ENCODE results near the gene SCGN.

The SCGN gene
- 0 reads per million in 2 donors for total RNA-seq

GRCh38 chr6:25652007-25652515 is at the start of gene SCGN:
SCGN (plus strand) TSS chr6:25652215; CDS start chr6:25652404, 189 bp downstream.
- peak in 1 of 5 experiments; percentile 57 for DNase-seq

- no peak for DNase-seq
These were observed 49.4 kb upstream of the SCGN start for GRCh38 chr6:25602674-25602982.

- no peak for DNase-seq
These were observed 48.8 kb upstream of the SCGN start for GRCh38 chr6:25603251-25603650.

- DNase-seq: no peak
These were observed 45.9 kb upstream of the SCGN start for GRCh38 chr6:25606151-25606550.

- DNase-seq: no peak
These were observed 43.3 kb upstream of the SCGN start for GRCh38 chr6:25608558-25609174.

- no peak for DNase-seq
These were observed 39.3 kb upstream of the SCGN start for GRCh38 chr6:25612666-25613065.

GRCh38 chr6:25613415-25613814 is 38.6 kb upstream of the SCGN start:
- DNase-seq: no peak

GRCh38 chr6:25614052-25614451 is 38.0 kb upstream of the SCGN start:
- no peak for DNase-seq

GRCh38 chr6:25615471-25615870 is 36.5 kb upstream of the SCGN start:
- DNase-seq: no peak

GRCh38 chr6:25617997-25618396 is 34.0 kb upstream of the SCGN start:
- no peak for DNase-seq

- DNase-seq: no peak
These were observed 32.8 kb upstream of the SCGN start for GRCh38 chr6:25619217-25619616.

GRCh38 chr6:25620391-25620790 is 31.6 kb upstream of the SCGN start:
- no peak for DNase-seq

- no peak for DNase-seq
These were observed 28.9 kb upstream of the SCGN start for GRCh38 chr6:25623065-25623464.

GRCh38 chr6:25623879-25624278 is 28.1 kb upstream of the SCGN start:
- no peak for DNase-seq

GRCh38 chr6:25627001-25627400 is 25.0 kb upstream of the SCGN start:
- no peak for DNase-seq

GRCh38 chr6:25628471-25629197 is 23.4 kb upstream of the SCGN start:
- DNase-seq: no peak

- no peak for DNase-seq
These were observed 22.8 kb upstream of the SCGN start for GRCh38 chr6:25629198-25629576.

GRCh38 chr6:25630508-25631278 is 21.3 kb upstream of the SCGN start:
- DNase-seq: no peak

GRCh38 chr6:25635886-25636317 is 16.1 kb upstream of the SCGN start:
- no peak for DNase-seq

GRCh38 chr6:25637211-25637610 is 14.8 kb upstream of the SCGN start:
- no peak for DNase-seq

- DNase-seq: no peak
These were observed 14.0 kb upstream of the SCGN start for GRCh38 chr6:25637960-25638434.

GRCh38 chr6:25639653-25640052 is 12.4 kb upstream of the SCGN start:
- no peak for DNase-seq

- no peak for DNase-seq
These were observed 11.6 kb upstream of the SCGN start for GRCh38 chr6:25640446-25640845.

- DNase-seq: no peak
These were observed 11.1 kb upstream of the SCGN start for GRCh38 chr6:25640891-25641290.
